ENCODE data around the gene COL4A2.

DNA sequence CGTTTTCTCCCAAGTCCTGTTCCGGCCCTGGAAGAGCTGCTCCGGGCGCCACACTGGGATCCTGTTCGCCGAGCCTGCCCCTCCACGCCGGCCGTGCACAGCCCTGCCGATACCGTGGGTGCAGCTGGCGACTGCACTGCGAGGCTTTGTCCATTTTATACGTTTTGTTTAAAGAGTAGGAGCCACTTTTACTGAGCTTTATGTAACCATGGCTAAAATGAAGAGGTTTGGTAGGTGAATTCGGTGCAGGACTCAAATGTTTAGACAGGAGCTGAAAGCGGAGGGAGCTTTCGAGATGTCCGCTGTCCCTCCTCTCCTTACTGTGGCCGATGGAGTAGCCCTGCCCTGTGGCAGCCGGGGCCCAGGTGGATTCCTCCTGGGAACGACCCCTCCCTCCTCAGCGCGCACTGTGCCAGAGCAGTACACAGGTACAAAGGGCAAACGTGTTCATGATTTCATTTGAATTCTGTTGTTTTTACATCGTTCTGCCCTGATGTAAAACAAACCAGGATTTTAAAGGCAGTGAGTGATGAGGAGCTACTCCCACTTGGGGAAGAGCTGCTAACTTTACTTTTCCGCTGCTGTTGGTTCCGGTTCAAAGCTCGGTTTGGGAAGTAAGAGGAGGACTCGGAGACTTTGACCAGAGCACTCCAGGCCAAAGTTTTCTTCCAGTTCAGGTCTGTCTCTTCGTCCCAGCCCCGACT is 1.7 kb downstream of the COL4A2 start:
- TF ChIP-seq, protein P1, sequence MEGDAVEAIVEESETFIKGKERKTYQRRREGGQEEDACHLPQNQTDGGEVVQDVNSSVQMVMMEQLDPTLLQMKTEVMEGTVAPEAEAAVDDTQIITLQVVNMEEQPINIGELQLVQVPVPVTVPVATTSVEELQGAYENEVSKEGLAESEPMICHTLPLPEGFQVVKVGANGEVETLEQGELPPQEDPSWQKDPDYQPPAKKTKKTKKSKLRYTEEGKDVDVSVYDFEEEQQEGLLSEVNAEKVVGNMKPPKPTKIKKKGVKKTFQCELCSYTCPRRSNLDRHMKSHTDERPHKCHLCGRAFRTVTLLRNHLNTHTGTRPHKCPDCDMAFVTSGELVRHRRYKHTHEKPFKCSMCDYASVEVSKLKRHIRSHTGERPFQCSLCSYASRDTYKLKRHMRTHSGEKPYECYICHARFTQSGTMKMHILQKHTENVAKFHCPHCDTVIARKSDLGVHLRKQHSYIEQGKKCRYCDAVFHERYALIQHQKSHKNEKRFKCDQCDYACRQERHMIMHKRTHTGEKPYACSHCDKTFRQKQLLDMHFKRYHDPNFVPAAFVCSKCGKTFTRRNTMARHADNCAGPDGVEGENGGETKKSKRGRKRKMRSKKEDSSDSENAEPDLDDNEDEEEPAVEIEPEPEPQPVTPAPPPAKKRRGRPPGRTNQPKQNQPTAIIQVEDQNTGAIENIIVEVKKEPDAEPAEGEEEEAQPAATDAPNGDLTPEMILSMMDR (IDR thresholded peaks at IDR 0.05) = no peak
- TF ChIP-seq POLR2A (IDR thresholded peaks at IDR 0.05) = no peak

All from right lobe of liver (tissue), 4 donors.